ENCODE results near the gene ZNF600. TPM values are rescaled to one million over a fixed set of nuclear protein-coding genes. Genes with fewer than 3 reads are reported as not detected.

ZNF600 gene
- total and polyA plus RNA-seq, 2 of the 8 experiments (the other 6 are each of a cell fraction or from before 2014, with no cell fraction given), result 2.1 to 8.0 TPM

- TF ChIP-seq NANOG (IDR thresholded peaks at IDR 0.05; ENCODE audit: insufficient read depth, low read depth, low read length, poor library complexity, severe bottlenecking) (no peak), CHD7 (IDR thresholded peaks at IDR 0.05; ENCODE audit: insufficient replicate concordance, low read length) (no peak), SIRT6 (IDR thresholded peaks at IDR 0.05; ENCODE audit: low read length) (no peak)
Observed at GRCh38 chr19:52786078-52786463, 520 bp downstream of the ZNF600 start (continued).

Measured in H1 (cell line).